Neural cell (in vitro differentiated cells): ENCODE measurements around the gene LINGO4. TPM values are rescaled to one million over a fixed set of nuclear protein-coding genes. Genes with fewer than 3 reads are reported as not detected.
A peak's percentile ranks its signal among the peaks of the same experiment; 100 is the strongest.

ENCODE experiments used
- H2AFZ ChIP-seq: fragments of 200-600, 300-800 bp; sonication (generic), shearing (Covaris generic); 2 replicates; pipeline ENCODE4 v1.6.0; 2014; ENCODE audit warnings: low read depth, mild to moderate bottlenecking, antibody characterized with exemption, low read length, moderate library complexity
- H3F3A ChIP-seq: fragments of 200-600 bp; shearing (Covaris generic); 2 replicates; pipeline ENCODE4 v1.6.1; 2016; ENCODE audit warnings: mild to moderate bottlenecking, moderate library complexity, mixed read lengths, antibody characterized with exemption, low read length; ENCODE audit not compliant: insufficient read depth, poor library complexity, severe bottlenecking
- H3K27ac ChIP-seq: fragments of 200-600, 300-800 bp; sonication (generic), shearing (Covaris generic); 2 replicates; pipeline ENCODE4 v1.5.1; 2014; ENCODE audit warnings: mild to moderate bottlenecking, low read length, moderate library complexity
- H3K27me3 ChIP-seq: fragments of 300-800, 200-600 bp; sonication (generic), shearing (Covaris generic); 2 replicates; pipeline ENCODE4 v1.6.0; 2014; ENCODE audit warnings: mild to moderate bottlenecking, low read depth, low read length, moderate library complexity; ENCODE audit not compliant: insufficient read depth
- H3K36me3 ChIP-seq: fragments of 300-800, 200-600 bp; sonication (generic), shearing (Covaris generic); 2 replicates; pipeline ENCODE4 v1.5.1; 2014; ENCODE audit warnings: mild to moderate bottlenecking, antibody characterized with exemption, low read length, moderate library complexity; ENCODE audit not compliant: insufficient read depth
- H3K4me2 ChIP-seq: fragments of 300-800, 200-600 bp; sonication (generic), shearing (Covaris generic); 2 replicates; pipeline ENCODE4 v1.6.0; 2014; ENCODE audit warnings: mild to moderate bottlenecking, low read length
- H3K4me3 ChIP-seq: fragments of 300-800, 200-600 bp; sonication (generic), shearing (Covaris generic); 2 replicates; pipeline ENCODE4 v1.5.1; 2014; ENCODE audit warnings: mild to moderate bottlenecking, low read length, moderate library complexity
- H3K79me2 ChIP-seq: fragments of 200-600 bp; shearing (Covaris generic); replicated peaks from 2 replicates; pipeline ENCODE4 v1.6.0; 2014; ENCODE audit warnings: mild to moderate bottlenecking, low read length, moderate library complexity; ENCODE audit not compliant: insufficient read depth
- H3K9ac ChIP-seq: fragments of 300-800, 200-600 bp; sonication (generic), shearing (Covaris generic); 2 replicates; pipeline ENCODE4 v1.6.1; 2016; ENCODE audit warnings: mild to moderate bottlenecking, low read length, mixed read lengths
- H3K9me2 ChIP-seq: fragments of 200-600 bp; shearing (Covaris generic); 2 replicates; pipeline ENCODE4 v1.6.1; 2016; ENCODE audit warnings: mild to moderate bottlenecking, low read length, mixed read lengths; ENCODE audit not compliant: insufficient read depth
- H3K9me3 ChIP-seq: fragments of 200-600, 300-800 bp; sonication (generic), shearing (Covaris generic); 2 replicates; pipeline ENCODE4 v1.6.1; 2016; ENCODE audit warnings: mild to moderate bottlenecking, mixed run types, low read length, moderate library complexity, mixed read lengths
- H4K20me1 ChIP-seq: fragments of 200-600 bp; shearing (Covaris generic); 2 replicates; pipeline ENCODE4 v1.6.1; 2016; ENCODE audit warnings: mild to moderate bottlenecking, mixed run types; ENCODE audit not compliant: insufficient read depth
- CTCF ChIP-seq: fragments of 450-650 bp; IDR thresholded peaks from 2 replicates; pipeline ENCODE4 v1.5.1; 2014; ENCODE audit warnings: antibody characterized with exemption, mild to moderate bottlenecking, moderate library complexity; ENCODE audit not compliant: poor library complexity, severe bottlenecking
- EP300 ChIP-seq: fragments of 450-650 bp; conservative IDR thresholded peaks from 2 replicates; pipeline ENCODE4 v1.6.1; 2014; ENCODE audit warnings: antibody characterized with exemption, mild to moderate bottlenecking, moderate library complexity; ENCODE audit not compliant: poor library complexity, severe bottlenecking
- EZH2 ChIP-seq: fragments of 200-600, 300-800 bp; shearing (Covaris generic), sonication (generic); IDR thresholded peaks from 2 replicates; pipeline ENCODE4 v1.6.1; 2014; ENCODE audit warnings: antibody characterized with exemption, low read length, borderline replicate concordance, mild to moderate bottlenecking; ENCODE audit not compliant: insufficient read depth, poor library complexity, severe bottlenecking
- MXI1 ChIP-seq: fragments of 450-650 bp; conservative IDR thresholded peaks from 2 replicates; pipeline ENCODE4 v1.6.1; 2014; ENCODE audit warnings: antibody characterized with exemption, mild to moderate bottlenecking; ENCODE audit not compliant: poor library complexity, severe bottlenecking
- POLR2AphosphoS5 ChIP-seq: IDR thresholded peaks from 2 replicates; pipeline ENCODE4 v1.6.1; 2012
- RAD21 ChIP-seq: fragments of 450-650 bp; conservative IDR thresholded peaks from 2 replicates; pipeline ENCODE4 v1.6.1; 2014; ENCODE audit warnings: antibody characterized with exemption, mild to moderate bottlenecking, moderate library complexity
- REST ChIP-seq: IDR thresholded peaks from 2 replicates; pipeline ENCODE4 v1.6.1; 2012; ENCODE audit warnings: borderline replicate concordance
- SMC3 ChIP-seq: fragments of 450-650 bp; conservative IDR thresholded peaks from 2 replicates; pipeline ENCODE4 v1.6.1; 2014; ENCODE audit warnings: antibody characterized with exemption, mild to moderate bottlenecking, moderate library complexity; ENCODE audit not compliant: poor library complexity
- TAF1 ChIP-seq: IDR thresholded peaks from 2 replicates; pipeline ENCODE4 v1.6.1; 2012; ENCODE audit warnings: low read depth
- polyA plus RNA-seq: library from polyadenylated mRNA; depleted of rRNA; stranded (reverse); fragments of >200 nt; gene quantifications from 2 replicates; pipeline ENCODE4 v1.2.3, GENCODE V29; 2014

Gene LINGO4
- polyA plus RNA-seq, 1 donor from 2014 or later, result not detected

- Histone ChIP-seq H3K9me2 (no peaks in the 10 kb centered on the region), H4K20me1 (no peaks in the 10 kb centered on the region), H3K36me3 (no peaks in the 10 kb centered on the region), H3K27me3 (peaks cover 57% of the 10 kb centered on the region), H3F3A (no peaks in the 10 kb centered on the region), H3K9me3 (no peaks in the 10 kb centered on the region), H3K27ac (no peak overlapping the region), H3K4me3 (peak overlapping the region; percentile 33), H3K4me2 (no peak overlapping the region), H3K79me2 (no peaks in the 10 kb centered on the region), H2AFZ (no peak overlapping the region), H3K9ac (no peak overlapping the region)
- TF ChIP-seq CTCF (no peak), MXI1 (no peak), POLR2AphosphoS5 (no peak), TAF1 (no peak), EP300 (no peak), SMC3 (no peak), EZH2 (peak; percentile 76), REST (no peak)
Observed at GRCh38 chr1:151838222-151839081, 33.2 kb upstream of the LINGO4 start.

GRCh38 chr1:151837884-151838221 lies 32.6 kb upstream of the LINGO4 start:
- H3K79me2 ChIP-seq, result no peaks in the 10 kb centered on the region
- H3K4me3 ChIP-seq, result no peak overlapping the region
- no peaks in the 10 kb centered on the region for H3K9me3 ChIP-seq
- peaks cover 57% of the 10 kb centered on the region for H3K27me3 ChIP-seq
- no peak overlapping the region for H3K9ac ChIP-seq
- no peak overlapping the region for H3K27ac ChIP-seq
- no peaks in the 10 kb centered on the region for H3K9me2 ChIP-seq
- no peaks in the 10 kb centered on the region for H3F3A ChIP-seq
- TF ChIP-seq EP300, result no peak
- no peak for TF ChIP-seq EZH2
- no peak for TF ChIP-seq POLR2AphosphoS5
- no peak for TF ChIP-seq MXI1
- TF ChIP-seq SMC3, result no peak
- TF ChIP-seq CTCF, result no peak
- no peak for TF ChIP-seq RAD21
- H4K20me1 ChIP-seq, result no peaks in the 10 kb centered on the region
- no peaks in the 10 kb centered on the region for H3K36me3 ChIP-seq
- H2AFZ ChIP-seq, result no peak overlapping the region
- H3K4me2 ChIP-seq, result no peak overlapping the region
